Measurements from ENCODE around the gene RPS27L.

The RPS27L gene

DNA sequence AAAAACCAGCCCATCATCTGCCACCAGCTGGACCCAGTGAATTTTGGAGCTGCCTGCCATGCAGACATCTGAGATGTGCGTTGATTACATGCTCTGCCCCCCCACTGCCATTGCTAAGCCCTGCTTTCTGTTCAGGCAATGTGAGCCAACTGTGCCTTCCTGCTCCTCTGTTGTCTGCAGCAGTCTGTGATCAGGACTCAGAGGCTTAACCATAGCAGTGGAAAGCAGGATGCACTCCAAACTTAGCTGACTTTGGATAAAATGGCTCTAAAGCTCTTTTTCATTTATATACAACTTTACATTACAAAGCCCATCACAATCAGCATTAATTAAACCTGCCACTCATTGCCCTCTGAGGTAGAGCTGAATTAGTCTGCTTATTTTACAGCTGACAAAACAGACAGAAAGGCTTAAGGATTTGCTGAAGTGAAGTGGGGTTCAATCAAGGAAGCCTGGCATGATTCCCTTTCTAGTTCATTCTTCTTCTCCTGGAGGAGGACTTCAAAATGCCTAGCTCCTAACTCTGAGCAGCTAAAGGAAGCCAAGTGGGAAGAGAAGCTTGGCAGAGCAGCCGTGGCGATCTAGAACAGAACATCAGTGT is 15.7 kb upstream of the RPS27L start:
- no peak overlapping the region for H3K4me3 ChIP-seq (ENCODE audit: control insufficient read depth, low read depth, low read length)
- DNase-seq (ENCODE audit: low read depth): no peak
- TF ChIP-seq, protein P1, sequence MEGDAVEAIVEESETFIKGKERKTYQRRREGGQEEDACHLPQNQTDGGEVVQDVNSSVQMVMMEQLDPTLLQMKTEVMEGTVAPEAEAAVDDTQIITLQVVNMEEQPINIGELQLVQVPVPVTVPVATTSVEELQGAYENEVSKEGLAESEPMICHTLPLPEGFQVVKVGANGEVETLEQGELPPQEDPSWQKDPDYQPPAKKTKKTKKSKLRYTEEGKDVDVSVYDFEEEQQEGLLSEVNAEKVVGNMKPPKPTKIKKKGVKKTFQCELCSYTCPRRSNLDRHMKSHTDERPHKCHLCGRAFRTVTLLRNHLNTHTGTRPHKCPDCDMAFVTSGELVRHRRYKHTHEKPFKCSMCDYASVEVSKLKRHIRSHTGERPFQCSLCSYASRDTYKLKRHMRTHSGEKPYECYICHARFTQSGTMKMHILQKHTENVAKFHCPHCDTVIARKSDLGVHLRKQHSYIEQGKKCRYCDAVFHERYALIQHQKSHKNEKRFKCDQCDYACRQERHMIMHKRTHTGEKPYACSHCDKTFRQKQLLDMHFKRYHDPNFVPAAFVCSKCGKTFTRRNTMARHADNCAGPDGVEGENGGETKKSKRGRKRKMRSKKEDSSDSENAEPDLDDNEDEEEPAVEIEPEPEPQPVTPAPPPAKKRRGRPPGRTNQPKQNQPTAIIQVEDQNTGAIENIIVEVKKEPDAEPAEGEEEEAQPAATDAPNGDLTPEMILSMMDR (conservative IDR thresholded peaks at IDR 0.05; ENCODE audit: control insufficient read depth, insufficient read depth, low read depth, low read length): no peak

DNA sequence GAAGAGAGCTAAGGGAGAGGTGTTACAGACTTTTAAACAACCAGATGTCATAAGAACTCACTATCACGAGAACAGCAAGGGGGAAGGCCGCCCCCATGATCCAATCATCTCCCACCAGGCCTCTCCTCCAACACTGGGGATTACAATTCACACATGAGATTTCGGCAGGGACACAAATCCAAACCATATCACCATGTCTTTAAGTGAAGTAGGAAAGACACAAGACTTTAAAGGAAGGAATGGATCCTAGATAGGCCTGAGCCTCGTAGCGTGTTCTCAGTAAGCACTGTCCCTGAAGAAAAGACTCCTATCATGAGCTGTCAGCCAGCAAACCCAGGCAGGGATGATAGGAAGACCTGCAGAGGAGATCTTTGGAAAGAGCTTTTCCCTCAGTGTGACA is 15.1 kb upstream of the RPS27L start:
- TF ChIP-seq, protein P1 (conservative IDR thresholded peaks at IDR 0.05; ENCODE audit: control insufficient read depth, insufficient read depth, low read depth, low read length): no peak
- no peak for DNase-seq (ENCODE audit: low read depth)
- H3K4me3 ChIP-seq (ENCODE audit: control insufficient read depth, low read depth, low read length): no peak overlapping the region

DNA sequence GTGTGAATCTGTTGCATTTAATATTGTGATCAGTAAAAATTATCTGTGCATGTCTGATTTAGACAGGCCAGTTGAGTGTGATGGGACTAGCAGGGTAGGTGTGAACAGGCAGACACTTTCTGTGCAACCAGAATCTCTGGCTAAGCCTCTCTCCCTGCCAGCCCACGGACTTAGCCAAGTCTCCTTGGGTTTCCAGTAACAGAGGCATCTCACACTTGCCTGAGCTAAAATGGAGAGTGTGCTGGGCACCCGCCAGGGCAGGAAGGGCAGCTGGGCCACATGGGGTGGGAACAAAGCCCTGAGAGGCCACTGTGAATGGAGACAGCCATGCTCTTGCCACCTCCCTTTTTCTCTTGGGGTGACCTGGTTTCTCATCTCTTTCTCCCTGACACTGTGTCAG is 12.5 kb upstream of the RPS27L start:
- TF ChIP-seq, protein P1 (conservative IDR thresholded peaks at IDR 0.05; ENCODE audit: control insufficient read depth, insufficient read depth, low read depth, low read length): no peak
- DNase-seq (ENCODE audit: low read depth): no peak

DNA sequence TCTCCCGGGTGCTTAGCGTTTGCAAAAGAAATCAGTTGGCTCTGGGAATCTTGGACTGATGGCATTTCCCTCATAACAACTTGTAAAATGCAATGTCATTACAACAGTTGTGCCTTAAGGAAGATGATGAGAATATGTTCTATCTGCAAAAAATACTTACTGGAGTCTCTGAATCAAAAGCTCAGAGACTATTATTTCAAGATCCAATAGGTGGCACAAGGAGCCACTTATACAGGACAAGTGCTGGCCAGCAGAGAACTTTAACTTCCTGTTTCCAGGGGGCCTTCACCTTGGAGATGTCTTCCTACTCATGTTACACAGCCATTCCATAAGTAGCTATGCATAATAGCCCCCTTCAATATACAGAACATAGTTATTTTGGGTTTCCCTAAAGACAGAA is 8.9 kb upstream of the RPS27L start:
- TF ChIP-seq, protein P1 (conservative IDR thresholded peaks at IDR 0.05; ENCODE audit: control insufficient read depth, insufficient read depth, low read depth, low read length): peak; percentile 20
- peak; percentile 31 for DNase-seq (ENCODE audit: low read depth)
- no peak overlapping the region for H3K4me3 ChIP-seq (ENCODE audit: control insufficient read depth, low read depth, low read length)

More for the DNA sequence above, 12.5 kb upstream of the RPS27L start:
- H3K4me3 ChIP-seq (ENCODE audit: control insufficient read depth, low read depth, low read length): no peak overlapping the region

DNA sequence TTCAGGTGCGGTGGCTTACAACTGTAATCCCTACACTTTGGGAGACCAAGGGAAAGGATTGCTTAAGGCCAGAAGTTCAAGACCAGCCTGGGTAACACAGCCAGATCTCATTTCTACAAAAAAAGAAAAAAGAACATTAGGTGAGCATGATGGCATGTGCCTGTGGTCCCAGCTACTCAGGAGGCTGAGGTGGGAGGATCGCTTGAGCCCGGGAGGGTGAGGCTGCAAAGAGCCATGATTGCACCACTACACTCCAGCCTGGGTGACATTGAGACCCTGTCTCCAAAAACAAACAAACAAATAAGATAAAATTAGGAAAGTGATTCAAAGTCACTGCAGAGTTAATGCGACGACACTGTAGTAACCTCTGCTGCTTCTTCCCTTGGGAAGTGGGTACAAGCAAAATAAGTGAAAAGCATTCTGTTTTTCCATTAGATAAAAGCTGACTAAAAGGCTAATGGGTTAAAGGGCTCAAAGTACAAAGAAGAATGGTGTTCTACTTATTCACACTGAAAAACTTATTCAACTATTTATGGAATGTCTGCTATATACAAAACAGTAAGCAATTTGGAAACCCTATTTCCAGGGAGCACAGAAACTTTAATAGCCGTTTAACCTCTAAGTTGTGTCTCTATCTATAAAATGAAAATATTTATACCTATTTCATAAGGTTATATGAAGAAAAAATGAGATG is 8.0 kb upstream of the RPS27L start:
- DNase-seq (ENCODE audit: low read depth): no peak
- no peak overlapping the region for H3K4me3 ChIP-seq (ENCODE audit: control insufficient read depth, low read depth, low read length)
- TF ChIP-seq, protein P1 (conservative IDR thresholded peaks at IDR 0.05; ENCODE audit: control insufficient read depth, insufficient read depth, low read depth, low read length): no peak

DNA sequence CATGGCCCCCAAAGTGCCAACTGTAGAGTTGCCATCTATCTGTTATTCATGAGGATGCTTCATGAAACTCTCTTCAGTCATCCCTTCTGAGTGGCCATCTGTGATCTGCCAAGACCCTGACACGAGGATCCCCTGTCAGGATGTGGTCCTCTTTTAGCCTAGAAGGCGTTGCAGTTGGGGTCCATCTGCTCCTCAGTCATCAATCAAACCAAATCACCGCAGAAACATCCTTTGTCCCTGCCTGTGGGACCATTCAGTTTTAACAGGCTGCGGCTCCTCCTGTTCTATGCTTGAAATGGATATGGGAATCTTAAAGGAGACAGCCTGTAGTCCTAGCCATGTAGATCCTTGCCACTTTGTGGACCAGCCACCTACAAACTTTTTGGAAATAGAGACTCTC is 5.9 kb upstream of the RPS27L start:
- no peak overlapping the region for H3K4me3 ChIP-seq (ENCODE audit: control insufficient read depth, low read depth, low read length)
- DNase-seq (ENCODE audit: low read depth): no peak
- TF ChIP-seq, protein P1 (conservative IDR thresholded peaks at IDR 0.05; ENCODE audit: control insufficient read depth, insufficient read depth, low read depth, low read length): no peak
